Measurements from ENCODE around the gene ITGA4. TPM values are rescaled to one million over a fixed set of nuclear protein-coding genes. Genes with fewer than 3 reads are reported as not detected.

Gene ITGA4
- total RNA-seq, result 18.6 and 26.6 TPM in 2 replicates

GRCh38 chr2:181457121-181457740 is at the start of gene ITGA4:
TSS of gene ITGA4 (plus strand) at chr2:181457386. CDS start at chr2:181457655, 269 bp downstream.

Other genes starting within 250 kb of the ITGA4 start
- not detected in 2 replicates for gene CERKL, start 199.7 kb downstream of the ITGA4 start, total RNA-seq
- not detected in 2 replicates for gene NEUROD1, start 223.1 kb downstream of the ITGA4 start, total RNA-seq